ENCODE measurements around the gene BPIFB6. TPM values are rescaled to one million over a fixed set of nuclear protein-coding genes. Genes with fewer than 3 reads are reported as not detected.

Gene BPIFB6
- polyA plus RNA-seq, 1 of the 3 experiments (the other 2 are of a cell fraction): not detected

GRCh38 chr20:32984631-32985354 is 46.7 kb upstream of the BPIFB6 start:
- 20% methylated on average over 8 of the region's 9 CpGs for WGBS (ENCODE audit: low lambda C conversion rate)
- ChIA-PET POLR2A (no interaction called here), CTCF (interaction anchor here (0.9 kb wide), 1 partner anchor 67 kb away, joined by 3 read pairs; no protein-coding TSS in a partner anchor)
- no peak for DNase-seq
- Histone ChIP-seq H2AFZ (ENCODE audit: low read depth) (no peak overlapping the region), H3K4me3 (ENCODE audit: low read depth in 2 of 2, low read length in 1 of 2) (no peak overlapping the region), H3F3A (replicated peaks; ENCODE audit: insufficient read depth) (no peaks in the 10 kb centered on the region), H3K9ac (no peak overlapping the region), H3K9me3 (no peaks in the 10 kb centered on the region), H3K4me1 (ENCODE audit: control insufficient read depth in 1 of 2, insufficient read depth in 2 of 2, low read depth in 1 of 2, low read length in 1 of 2) (peaks cover 0 to 3% of the 10 kb centered on the region in 2 experiments; a peak in 1 of 4 replicates), H3K36me3 (replicated peaks in 1 of 2; ENCODE audit: control insufficient read depth in 1 of 2, insufficient read depth in 2 of 2, low read length in 1 of 2) (no peaks in the 10 kb centered on the region), H3K4me2 (no peak overlapping the region), H3K9me2 (no peaks in the 10 kb centered on the region), H3K27me3 (ENCODE audit: insufficient read depth) (no peaks in the 10 kb centered on the region), H3K27ac (ENCODE audit: low read depth in 2 of 2, low read length in 1 of 2) (no peak overlapping the region), H3K79me2 (ENCODE audit: insufficient read depth) (no peaks in the 10 kb centered on the region), H4K20me1 (ENCODE audit: insufficient read depth) (no peaks in the 10 kb centered on the region)
- no peak for TF ChIP-seq MXI1 (IDR thresholded peaks at IDR 0.05; ENCODE audit: low read depth, low read length)
- no peak for TF ChIP-seq NRF1 (IDR thresholded peaks at IDR 0.05; ENCODE audit: low read depth, low read length)
- TF ChIP-seq MEF2A (IDR thresholded peaks at IDR 0.05; ENCODE audit: borderline replicate concordance, low read depth): no peak
- TF ChIP-seq SMC3 (IDR thresholded peaks at IDR 0.05; ENCODE audit: low read depth, low read length): no peak
- TF ChIP-seq CHD2 (IDR thresholded peaks at IDR 0.05; ENCODE audit: low read length, partially characterized antibody): no peak
- no peak for TF ChIP-seq CTCF (IDR thresholded peaks at IDR 0.05)

GRCh38 chr20:32985596-32985995 is 45.9 kb upstream of the BPIFB6 start:
- CTCF ChIA-PET: interaction anchor here (0.9 to 1.9 kb wide), 3 partner anchors 10 to 84 kb away, joined by 3 to 5 read pairs (median 4); no protein-coding TSS in a partner anchor
- Histone ChIP-seq H3K4me2 (no peak overlapping the region), H3K9me2 (no peaks in the 10 kb centered on the region), H3K27ac (ENCODE audit: low read depth in 2 of 2, low read length in 1 of 2) (no peak overlapping the region), H3K4me1 (ENCODE audit: control insufficient read depth in 1 of 2, insufficient read depth in 2 of 2, low read depth in 1 of 2, low read length in 1 of 2) (peaks cover 0 to 3% of the 10 kb centered on the region in 2 experiments; a peak in 1 of 4 replicates), H2AFZ (ENCODE audit: low read depth) (no peak overlapping the region), H3K9me3 (no peaks in the 10 kb centered on the region), H3F3A (replicated peaks; ENCODE audit: insufficient read depth) (no peaks in the 10 kb centered on the region), H3K79me2 (ENCODE audit: insufficient read depth) (no peaks in the 10 kb centered on the region), H4K20me1 (ENCODE audit: insufficient read depth) (no peaks in the 10 kb centered on the region), H3K9ac (no peak overlapping the region), H3K4me3 (ENCODE audit: low read depth in 2 of 2, low read length in 1 of 2) (no peak overlapping the region), H3K36me3 (replicated peaks in 1 of 2; ENCODE audit: control insufficient read depth in 1 of 2, insufficient read depth in 2 of 2, low read length in 1 of 2) (no peaks in the 10 kb centered on the region), H3K27me3 (ENCODE audit: insufficient read depth) (no peaks in the 10 kb centered on the region)
- POLR2A ChIA-PET: no interaction called here
- no peak for DNase-seq
- no peak for TF ChIP-seq IRF3 (IDR thresholded peaks at IDR 0.05; ENCODE audit: low read depth, low read length)
- no peak for TF ChIP-seq SIN3A (IDR thresholded peaks at IDR 0.05; ENCODE audit: borderline replicate concordance, low read depth, low read length)
- no peak for TF ChIP-seq FOXJ3 (CRISPR knock-in tag; IDR thresholded peaks at IDR 0.05)
- no peak for TF ChIP-seq RFX5 (IDR thresholded peaks at IDR 0.05; ENCODE audit: low read length)
- no peak for TF ChIP-seq NFIC (IDR thresholded peaks at IDR 0.05; ENCODE audit: borderline replicate concordance)
- TF ChIP-seq FOSL2 (IDR thresholded peaks at IDR 0.05; ENCODE audit: borderline replicate concordance, low read depth): no peak
- no peak for TF ChIP-seq GABPA (IDR thresholded peaks at IDR 0.05; ENCODE audit: low read depth)
- no peak for TF ChIP-seq EZH2phosphoT487 (IDR thresholded peaks at IDR 0.05; ENCODE audit: borderline replicate concordance, low read depth)
- TF ChIP-seq SMC3 (IDR thresholded peaks at IDR 0.05; ENCODE audit: low read depth, low read length): no peak
- TF ChIP-seq ZBTB33 (IDR thresholded peaks at IDR 0.05; ENCODE audit: borderline replicate concordance, low read depth): no peak
- WGBS (ENCODE audit: low lambda C conversion rate): 49% methylated on average over 5 of the region's 6 CpGs

Measured in SK-N-SH (cell line).